HCEC 1CT (cell line): ENCODE measurements around the gene PLCH1.

Experiments
- DNase-seq: peaks from one replicate; pipeline ENCODE4 v3.0.0-alpha.2; 2017

PLCH1 gene

DNA sequence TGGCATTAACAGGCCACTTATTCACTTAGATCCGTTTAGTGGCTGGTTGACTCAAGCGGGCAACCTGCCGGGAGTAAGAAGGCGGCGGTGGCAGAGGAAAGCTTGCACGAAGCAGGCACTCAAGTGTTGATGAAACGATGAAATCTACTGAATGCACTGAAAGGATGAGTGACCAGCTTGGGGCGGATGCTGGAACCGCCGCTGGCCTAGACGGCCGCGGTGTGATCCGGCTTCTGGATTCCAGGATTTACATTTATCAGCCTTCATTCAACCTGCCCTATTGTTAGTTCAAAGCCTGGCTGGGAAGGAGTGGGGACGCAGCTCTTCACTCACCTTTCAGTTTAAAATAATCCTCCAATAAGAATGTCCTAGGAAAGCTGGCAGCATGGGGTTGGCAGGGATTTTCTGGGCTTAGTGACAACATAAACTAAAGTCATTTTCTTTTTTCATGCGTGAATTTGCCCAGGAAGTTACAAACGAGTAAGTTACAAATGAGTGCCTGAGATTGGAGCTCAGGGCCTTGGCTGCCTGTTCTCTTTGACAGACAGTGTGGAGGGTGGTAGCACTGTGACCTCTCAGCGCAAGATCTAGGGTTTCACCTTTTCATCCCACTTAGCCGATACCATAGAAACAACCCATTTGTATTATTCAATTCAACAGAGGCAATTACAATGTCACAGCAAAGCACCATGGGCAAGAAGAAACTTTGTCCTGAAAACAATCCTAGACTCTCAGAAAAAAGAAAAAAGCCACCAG is 1.1 kb upstream of the PLCH1 start:
- no peak for DNase-seq

DNA sequence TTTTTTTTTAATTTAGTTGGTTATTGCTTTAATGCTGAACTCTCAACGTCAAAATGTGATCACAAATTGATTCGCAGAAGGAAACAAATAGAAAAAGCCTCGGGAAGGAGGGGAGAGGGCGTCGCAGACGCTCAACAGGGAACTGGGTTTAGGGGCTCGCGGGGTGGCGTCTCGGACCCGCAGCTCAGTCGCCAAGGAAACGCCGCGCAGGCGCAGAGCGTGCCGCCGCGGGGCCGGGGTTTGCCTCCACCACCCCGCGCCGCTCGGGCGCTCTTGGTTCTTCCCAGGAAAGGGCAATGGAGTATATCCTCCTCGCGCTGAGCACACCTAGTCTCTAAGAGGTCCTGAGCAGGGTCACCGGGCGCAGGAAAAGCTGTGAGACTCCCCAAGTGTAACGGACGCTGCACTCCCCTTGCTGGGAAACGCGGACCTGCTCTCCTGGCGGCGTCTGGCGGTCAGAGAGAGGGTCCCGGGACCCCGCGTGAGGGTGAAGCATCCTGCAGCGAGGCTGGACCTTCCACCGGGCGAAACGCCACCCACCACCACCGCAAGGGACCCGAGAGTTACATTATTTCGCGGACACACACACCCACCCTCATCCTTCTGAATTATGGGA is 753 bp downstream of the PLCH1 start:
- DNase-seq: no peak

DNA sequence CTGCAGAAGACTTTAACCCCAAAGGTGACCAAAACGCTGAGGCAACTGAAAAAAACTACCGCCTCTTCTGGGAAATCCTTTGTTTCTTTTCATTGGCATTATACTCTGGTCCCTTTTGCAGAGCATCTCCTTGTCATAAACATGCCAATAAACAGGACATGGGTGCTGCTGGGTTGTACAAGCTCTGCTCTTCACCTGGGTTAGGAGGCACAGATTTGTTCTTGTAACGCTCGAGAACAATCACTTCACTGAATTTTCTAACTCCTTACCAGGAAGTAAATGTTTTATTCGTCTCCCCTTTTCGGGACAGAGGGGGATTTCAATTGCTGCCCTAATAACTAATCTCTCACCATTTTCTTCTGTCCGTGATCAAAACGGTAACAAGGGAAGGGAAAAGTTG is 1.3 kb downstream of the PLCH1 start:
- DNase-seq: no peak

DNA sequence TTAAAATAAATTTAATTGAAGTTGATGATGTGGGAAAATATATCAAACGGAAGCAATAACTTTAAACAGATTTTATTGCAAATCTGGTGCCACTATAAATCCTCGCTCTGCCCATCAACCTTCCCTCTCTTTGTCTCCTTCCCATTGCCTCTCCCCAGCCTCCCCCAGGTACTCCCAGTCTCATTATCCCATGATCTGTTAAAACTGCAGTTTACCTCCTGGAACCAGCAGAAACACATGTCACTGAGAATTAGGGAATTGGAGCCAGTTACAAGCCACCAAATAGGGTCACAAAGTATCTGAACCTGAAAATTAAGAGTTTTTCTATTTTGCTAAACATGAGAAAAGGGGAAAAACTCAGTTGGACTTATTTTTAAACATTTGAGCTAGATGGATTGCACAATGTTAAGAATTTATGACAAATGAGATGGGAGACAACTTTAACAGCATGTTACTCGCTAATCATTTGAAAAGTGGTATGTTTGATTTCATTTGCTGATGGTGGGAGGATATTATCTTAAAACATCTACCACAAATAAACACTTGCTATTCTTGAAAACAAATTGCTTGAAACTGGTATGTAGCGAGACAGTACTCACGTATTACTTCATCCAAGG is 2.4 kb downstream of the PLCH1 start:
- DNase-seq: no peak

DNA sequence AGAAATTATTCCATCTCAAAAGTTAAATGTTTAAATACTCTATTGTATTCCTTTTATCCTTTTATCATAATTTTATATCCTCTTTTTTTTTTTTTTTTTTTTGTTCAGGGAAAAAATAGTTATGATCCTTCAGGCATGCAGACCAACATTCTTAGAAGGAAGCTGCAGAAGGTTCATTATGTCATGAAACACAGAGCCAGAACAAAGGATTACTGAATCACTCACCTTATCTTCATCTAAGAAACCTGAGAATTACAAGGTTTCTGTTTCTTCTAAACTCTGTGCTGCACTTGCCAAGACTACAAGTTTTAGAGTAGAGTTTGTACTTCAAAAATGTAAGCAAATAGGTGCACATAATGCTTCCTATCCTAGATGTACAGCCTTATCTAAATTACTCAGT is 3.3 kb downstream of the PLCH1 start:
- no peak for DNase-seq

DNA sequence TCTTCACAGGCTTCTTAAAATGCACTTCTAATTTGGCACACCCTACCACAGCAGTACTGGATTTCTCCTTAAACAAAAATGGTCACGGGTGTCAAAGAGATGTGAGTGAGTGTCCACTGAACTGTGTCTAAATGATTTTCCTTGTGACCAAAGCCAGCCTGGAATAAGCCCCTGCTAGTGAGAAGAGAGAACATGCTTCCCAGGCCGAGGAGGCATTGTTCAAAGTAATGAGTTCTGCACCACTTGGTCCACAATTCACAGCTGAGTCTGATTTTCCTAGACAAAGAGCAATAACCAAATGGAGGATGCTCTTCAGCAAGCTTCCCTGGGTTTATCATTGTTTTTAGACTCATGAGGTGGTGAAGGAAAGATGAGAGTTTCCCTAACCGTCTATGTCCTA is 3.8 kb downstream of the PLCH1 start:
- DNase-seq: no peak

DNA sequence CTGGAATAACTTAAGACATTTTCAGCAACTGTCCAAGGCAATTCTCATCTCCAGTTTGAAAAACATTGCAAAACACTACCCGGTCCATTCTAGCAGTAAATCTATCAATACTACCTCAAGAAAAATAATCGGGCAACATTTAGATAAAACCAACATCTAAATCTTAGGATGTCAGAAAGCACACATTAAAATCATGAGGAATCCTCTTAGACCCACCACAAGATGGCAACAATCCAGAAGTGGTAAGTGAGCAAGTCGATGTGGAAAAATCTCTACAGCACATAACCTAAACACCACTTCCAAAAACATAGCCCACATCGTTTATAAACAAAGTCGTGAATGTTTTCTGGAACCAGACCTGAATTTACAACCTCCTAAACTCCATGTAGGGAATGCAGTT is 5.7 kb downstream of the PLCH1 start:
- peak; percentile 5 for DNase-seq

DNA sequence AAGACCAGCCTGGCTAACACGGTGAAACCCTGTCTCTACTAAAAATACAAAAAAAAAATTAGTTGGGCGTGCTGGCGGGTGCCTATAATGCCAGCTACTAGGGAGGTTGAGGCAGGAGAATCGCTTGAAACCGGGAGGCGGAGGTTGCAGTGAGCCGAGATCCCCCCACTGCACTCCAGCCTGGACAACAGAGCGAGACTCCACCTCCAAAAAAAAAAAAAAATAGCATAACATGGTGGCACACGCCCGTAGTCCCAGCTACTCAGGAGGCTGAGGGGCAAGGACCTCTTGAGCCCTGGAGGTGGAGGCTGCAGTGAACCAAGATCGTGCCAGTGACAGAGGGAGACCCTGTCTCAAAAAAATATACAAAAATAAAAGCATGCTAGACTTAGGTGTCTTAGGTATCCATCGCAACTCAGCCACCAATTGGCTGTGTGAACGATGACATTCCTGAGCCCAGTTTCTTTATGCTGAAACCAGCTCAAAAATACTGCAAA is 6.2 kb downstream of the PLCH1 start:
- no peak for DNase-seq

DNA sequence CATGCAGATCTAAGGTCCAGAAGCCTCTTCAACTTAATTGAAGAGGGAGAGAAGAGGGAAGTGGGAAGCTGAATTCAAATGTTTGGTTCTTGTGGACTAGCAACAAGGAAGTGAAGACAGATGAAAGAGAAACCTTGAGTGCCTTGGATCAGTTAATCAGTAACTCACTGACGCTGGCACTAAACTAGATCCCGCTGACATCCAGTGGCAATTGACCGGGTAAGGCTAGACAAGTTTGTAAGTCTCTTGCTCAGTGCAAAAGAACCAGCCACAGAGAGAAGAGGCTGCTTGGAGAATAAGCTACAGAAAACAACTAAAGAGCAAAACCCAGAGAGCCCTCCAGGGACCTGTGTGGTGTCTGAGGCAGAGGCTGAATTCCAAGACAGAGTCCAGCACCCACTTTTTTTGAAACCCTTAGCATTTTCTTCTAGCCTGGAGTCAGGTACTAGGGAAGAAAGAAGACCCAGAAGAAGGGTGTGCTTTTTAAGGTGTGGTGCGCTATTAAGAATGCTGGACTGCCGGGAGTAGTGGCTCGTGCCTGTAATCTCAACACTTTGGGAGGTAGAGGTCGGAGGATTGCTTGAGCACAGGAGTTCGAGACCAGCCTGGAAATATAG is 6.9 kb downstream of the PLCH1 start:
- no peak for DNase-seq

DNA sequence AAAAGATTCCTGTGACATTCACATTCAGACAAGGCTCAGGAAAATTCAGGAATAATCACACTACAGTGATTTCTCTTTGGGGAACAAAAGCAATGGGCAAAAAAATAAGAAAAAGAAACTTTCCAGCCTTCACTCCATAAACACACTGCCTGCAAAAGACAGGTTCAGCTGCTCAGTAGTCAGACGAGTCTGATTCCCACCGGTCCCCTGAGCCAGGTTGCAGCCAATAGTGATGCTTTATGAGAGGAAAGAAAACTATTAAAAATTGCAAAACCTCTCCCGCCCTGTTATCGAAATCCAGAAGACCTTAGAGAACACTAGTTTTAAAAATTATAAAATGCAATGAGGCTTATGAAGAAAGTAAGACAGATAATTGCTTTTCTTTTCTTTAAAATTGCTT is 8.5 kb downstream of the PLCH1 start:
- DNase-seq: no peak

DNA sequence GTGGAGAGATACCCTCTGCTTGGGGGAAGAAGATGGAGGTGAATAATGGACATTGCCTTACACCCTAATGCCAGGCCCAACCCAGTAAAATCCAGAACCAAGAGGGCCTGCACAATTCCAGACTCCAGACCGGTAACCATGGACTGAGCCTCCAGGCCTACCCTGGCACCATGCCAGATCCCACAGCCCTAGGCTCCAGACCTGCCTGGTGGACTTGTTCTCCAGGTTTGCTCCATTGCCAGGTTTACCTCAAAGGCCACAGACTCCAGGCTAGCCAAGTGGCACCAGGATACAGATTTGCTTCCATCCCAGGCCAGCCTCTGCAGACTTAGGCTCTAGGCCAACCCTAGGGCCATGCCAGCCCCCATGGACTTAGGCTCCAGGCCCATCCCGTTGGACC is 14.0 kb downstream of the PLCH1 start:
- no peak for DNase-seq

DNA sequence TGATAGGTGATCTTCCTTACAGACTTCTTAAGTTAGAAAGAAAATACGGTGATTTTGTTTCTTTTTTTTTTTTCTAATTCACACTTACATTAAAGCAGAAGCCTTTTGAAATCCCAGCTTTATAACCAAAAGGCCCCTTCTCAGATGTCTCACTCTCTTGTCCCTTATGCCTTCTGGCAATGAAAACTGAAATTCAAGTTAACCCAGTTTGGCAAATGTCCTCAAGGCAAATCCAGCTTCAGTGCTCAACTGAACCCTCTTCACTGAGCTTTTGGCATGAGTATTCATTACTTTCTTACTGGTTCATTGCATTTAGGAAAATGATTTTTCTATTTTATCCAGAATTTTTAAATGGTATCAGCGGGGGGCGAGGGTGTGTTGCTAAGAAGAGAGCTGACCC is 17.0 kb downstream of the PLCH1 start:
- DNase-seq: no peak

DNA sequence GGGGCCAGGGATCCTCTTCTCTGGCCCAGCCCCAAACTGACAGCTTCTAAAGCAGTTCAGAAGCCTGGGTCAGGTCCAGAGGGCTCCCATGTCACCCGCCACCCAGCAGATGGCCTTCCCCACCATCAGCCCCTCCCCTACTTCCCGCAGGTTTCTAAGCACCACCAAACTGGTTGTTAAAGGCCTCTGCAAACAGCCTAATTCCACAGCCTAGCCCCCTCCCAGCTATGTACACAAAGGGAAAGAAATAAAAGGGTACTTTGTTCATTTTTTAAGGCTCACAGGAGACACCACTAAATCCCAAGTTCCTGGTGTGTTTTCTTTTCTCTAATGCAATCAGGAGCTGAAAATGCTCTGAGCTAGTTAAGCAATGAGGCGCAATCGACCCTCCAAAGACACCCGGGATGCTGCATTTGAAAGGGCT is 30.6 kb downstream of the PLCH1 start:
- DNase-seq: no peak

DNA sequence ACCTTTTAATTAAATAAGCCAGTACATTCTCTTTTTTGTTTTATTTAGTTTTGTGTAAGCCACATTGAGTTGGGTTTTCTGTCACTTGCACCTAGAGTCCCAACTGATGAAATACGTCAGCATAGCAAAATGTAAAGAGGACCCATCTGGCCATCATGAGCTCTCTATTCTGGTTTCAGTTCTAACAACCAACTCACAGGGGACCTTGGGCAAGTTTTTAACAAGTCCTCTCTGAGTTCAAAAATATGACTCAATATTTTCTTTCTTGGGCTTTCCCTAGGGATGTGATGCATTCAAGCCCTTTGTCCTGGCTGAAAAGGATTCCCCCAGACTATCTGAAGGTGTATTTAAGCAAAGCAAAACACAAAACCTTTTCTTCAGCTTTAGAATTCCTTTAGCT is 32.9 kb downstream of the PLCH1 start:
- no peak for DNase-seq

DNA sequence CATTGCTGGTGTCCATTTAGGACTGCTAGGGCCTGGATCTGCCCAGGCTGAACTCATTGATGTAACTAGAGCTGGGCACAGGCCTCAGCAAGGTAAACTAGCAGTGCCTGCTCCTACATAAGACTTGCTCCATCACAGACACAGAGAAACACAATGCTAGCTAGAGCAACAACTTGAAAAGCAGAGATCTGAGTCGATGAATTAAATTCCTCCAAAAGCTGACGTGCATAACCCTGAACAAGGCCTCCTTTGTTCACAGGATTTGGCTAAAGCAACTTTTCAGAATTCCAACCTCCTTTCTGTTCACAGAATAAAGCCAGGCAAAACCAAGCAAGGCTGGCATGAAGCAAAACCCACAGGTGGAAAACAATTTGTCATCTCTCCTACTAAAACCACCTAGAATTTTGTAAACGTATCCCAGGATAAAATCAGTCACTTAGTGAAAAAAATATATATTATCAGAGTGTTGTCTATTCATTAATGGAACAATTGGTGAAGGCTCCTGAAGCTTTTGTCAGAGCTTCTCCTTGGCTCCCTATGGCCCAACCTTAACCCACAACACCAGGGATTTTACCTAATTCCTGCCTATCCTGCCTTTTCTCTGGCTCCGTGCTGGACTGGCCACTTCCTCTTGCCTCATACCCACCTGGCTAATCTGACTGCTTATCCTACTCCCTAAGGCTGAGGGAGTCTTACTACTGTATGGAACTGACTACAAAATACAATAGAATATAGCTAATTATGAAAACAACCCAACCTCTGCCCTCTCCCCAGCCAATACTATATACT is 39.9 kb downstream of the PLCH1 start:
- no peak for DNase-seq

DNA sequence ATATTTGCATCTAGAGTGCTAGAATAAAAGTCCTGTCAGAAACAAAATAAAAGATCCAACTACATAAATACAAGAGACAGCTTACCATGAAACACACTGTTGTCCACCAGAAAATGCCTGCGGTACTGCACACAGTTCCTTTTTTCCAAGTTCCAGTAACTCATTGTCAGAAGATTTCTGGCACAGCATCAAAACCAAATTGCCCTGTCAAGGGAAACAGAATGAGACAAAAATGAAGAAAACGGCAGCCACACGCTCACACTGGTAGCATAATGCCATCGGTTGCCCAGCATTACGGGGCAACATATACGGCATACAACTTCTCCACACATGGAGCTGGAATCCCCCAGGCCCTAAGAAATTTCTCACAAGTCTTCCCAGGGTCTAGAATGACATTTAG is 40.8 kb downstream of the PLCH1 start:
- no peak for DNase-seq

DNA sequence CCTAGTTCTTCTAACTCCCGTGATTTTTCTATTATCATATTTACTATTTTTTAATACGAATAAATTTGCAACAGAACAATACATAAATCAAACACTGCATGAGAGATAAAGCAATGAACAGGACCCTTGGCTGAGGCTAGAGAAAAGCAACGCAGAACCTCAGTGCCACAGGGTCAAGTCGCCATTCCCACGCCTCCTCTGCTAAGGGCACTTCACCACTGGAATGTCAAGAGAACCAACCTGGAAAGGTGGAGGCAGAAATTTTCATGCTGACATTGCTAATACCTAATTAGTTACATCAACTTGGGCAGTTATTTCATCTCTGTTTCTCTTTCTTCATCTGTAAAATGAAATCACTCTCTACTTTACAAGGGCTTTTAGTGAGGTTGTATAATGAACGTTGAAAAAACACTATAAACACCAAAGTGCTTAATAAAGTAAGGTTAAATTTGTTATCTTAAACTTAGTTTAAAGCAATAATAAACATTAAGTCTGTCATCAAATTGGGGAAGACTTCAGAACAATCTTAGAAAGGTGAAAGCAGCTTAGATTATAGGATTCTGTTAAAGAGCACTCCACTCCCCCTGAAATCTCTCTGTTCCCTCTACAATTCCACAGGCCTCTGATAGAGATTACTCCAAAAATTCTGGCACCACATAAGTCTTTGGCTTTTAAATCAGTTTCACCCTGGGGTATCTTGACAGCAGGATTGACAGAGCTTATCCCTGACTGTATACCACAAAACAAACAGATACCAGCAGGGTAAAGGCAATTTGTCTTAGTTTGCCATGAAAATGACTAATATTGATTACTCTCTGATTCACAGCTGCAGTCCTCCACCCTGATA is 41.9 kb downstream of the PLCH1 start:
- DNase-seq: no peak

DNA sequence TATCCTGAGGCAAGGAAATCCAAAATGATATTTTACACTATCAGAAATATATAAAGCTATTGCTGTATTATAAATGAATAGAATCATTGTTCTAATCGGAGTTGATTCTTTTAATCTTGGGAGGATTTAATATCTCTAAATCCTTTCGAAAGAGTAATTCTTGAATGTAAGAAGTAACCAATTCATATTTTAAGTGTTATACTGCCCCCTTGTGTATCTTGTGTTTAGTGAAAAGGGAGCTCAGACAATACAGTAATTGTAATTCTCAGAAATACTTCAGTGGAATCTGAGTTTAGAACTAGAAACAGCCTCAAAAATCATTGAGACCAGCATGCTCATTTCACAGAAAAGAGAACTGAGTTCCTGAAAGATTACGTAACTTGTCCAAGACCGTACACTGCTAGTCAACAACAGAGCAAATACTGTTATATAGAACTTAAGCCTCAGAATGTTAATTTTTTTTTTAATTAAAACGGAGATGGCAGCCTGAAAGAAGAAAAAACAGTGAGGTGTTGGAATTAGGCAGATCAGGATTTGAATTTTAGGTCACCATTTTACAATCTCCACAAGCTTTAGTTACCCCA is 42.9 kb downstream of the PLCH1 start:
- peak; percentile 50 for DNase-seq

DNA sequence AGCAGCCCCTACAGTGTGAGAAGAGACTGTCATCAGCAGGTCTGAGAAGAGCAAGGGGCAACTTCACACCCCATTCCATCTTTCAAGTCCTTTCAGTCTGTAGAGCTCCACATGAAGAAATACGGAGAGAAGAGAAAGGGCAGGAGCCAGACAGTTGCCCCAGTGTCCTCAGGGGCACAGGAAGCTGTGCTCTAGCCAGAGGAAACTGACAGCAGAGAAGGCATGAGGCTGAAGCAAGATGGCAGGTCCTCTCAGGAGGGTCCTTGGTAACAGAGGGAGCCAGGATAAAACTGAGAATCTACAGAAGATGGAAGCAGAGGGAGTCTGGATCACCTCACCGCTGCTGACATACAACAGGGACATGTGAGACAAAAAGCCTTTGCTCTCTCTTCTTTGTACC is 47.3 kb downstream of the PLCH1 start:
- no peak for DNase-seq

DNA sequence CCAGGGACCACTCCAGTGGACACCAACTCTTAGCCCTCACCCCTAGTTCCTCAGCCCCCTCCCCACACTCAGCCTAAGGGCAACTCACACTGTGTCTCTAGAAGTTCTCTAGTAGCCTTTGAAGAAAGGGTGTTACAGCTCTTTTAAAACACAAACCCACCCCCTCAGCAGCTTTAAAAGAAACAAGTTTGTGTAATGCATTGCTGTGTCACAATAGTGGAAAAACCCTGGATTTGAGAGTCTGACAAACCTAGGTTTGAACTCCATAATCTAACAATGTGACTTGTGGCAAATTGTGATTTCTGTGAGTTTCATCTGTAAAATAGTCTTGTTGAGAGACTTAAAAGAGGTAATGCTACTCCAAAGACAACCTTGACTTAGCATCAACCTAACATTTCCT is 54.0 kb downstream of the PLCH1 start:
- no peak for DNase-seq

DNA sequence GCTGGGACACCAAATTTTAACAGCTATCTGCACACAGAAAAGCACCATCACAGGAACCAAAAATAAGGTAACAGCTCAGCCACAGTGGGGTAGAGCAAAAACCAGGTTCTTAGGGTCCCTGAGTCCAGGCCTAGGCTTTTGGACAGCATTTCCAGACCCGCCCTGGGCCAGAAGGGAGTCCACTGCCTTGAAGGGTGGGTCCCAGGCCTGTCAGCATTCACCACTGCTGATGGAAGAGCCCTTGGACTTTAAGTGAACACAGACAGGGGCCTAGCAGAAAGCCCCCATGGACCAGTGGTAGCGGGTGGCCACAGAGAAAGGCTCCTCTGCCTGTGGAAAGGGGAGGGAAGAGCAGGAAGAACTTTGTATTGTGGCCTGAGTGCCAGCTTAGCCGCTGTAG is 56.4 kb downstream of the PLCH1 start:
- DNase-seq: no peak

DNA sequence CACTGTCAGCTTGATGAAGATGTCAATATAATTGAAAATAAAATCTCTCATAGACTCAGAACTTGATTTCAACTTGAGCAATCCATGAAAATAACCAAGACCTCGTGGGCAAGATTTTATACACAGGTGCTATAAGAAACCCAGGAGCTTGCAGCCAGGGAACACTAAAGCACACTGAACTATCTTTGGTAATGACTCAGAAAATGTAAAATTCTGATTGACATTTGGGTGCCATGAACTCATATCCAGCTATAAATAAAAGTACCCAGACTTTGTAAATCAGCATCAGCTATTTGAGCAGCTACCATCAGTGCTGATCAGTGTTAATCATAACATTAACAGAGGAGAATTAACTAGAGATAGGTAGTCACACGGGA is 61.5 kb downstream of the PLCH1 start:
- DNase-seq: no peak
